ENCODE measurements around the gene METTL5.

DNA sequence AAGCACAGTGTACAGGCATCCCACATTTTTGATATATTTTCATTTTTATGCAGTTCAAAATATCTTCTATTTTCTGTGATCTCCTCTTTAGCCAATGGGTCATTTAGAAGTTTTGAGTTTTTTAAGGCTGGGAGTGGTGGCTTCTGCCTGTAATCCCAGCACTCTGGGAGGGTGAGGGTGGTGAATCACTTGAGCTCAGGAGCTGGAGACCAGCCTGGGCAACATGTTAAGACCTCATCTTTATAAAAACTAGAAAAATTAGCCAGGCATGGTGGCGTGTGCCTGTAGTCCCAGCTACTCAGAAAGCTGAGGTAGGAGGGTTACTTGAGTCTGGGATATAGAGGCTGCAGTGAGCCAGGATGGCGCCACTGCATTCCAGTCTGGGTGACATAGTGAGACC lies 20.3 kb upstream of the METTL5 start:
- TF ChIP-seq ZNF274 (IDR thresholded peaks at IDR 0.05; ENCODE audit: low read depth, low read length) (no peak), YY1 (IDR thresholded peaks at IDR 0.05; ENCODE audit: insufficient read depth, insufficient read length) (no peak)
